ENCODE measurements around the gene AUH. TPM values are rescaled to one million over a fixed set of nuclear protein-coding genes. Genes with fewer than 3 reads are reported as not detected.

The AUH gene
- total and polyA plus RNA-seq, 9 of the 15 experiments (the other 6 are each of a cell fraction or from before 2014, with no cell fraction given), result 3.4 to 29.0 (median 10.1) TPM

DNA sequence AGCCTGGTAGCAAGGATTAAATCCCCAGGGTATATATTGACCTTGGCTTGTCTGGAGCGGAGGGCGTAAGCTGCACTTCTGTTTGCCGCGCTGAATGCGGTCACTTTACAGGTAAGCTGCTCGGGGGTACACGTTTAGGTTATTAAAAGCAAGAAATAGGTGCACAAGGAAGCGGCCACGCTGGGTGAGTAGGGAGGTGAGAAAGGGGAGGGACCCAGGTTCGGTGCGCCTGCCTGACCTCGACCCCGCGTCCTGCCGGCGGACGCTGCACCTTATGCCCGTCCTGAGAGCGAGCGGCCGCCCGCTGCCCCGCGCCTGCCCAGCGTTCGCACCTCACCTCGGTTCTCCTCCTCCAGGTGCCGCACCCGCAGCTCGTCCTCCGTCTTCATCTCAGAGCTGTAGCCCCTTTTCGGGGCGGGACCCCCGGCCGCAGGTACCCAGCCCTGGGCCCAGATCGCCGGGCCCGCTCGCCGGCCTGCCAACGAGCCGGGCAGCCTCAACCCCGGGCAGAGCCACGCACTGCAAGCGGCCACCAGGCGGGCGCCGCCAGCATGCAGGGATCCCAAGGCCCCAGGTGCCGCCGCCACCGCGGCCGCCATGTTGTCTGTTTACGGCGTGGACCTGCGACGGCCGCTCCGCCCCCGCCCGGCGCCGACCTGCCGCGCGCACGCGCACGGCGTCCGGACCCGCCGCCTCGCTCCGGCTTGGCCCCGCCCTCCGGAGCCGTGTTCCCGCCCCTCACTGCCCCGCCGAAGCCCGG is at the start of gene AUH (continued):
- TF ChIP-seq ZNF75A (CRISPR knock-in tag; IDR thresholded peaks at IDR 0.05) (no peak), NFATC3 (IDR thresholded peaks at IDR 0.05) (no peak), RBM34 (IDR thresholded peaks at IDR 0.05; ENCODE audit: borderline replicate concordance, insufficient read depth, low read length) (no peak), MXI1 (IDR thresholded peaks at IDR 0.05; ENCODE audit: low read depth, low read length) (peak; percentile 50; the same call in 1 of the 2 replicates), NR4A1 (CRISPR knock-in tag; IDR thresholded peaks at IDR 0.05) (no peak), NR4A1 (tag; IDR thresholded peaks at IDR 0.05) (no peak), SIN3A (IDR thresholded peaks at IDR 0.05; ENCODE audit: borderline replicate concordance in 2 of 2, control insufficient read depth in 1 of 2, low read depth in 2 of 2, low read length in 2 of 2) (peak in 1 of 2 experiments; percentile 58; a peak in 2 of 4 replicates), SETDB1 (IDR thresholded peaks at IDR 0.05; ENCODE audit: low read length) (no peak), TCF3 (CRISPR knock-in tag; IDR thresholded peaks at IDR 0.05) (no peak), PCBP1 (IDR thresholded peaks at IDR 0.05; ENCODE audit: low read depth, low read length, poor library complexity, severe bottlenecking) (peak; percentile 45), ZBTB8A (IDR thresholded peaks at IDR 0.05; ENCODE audit: partially characterized antibody) (no peak), ERF (CRISPR knock-in tag; IDR thresholded peaks at IDR 0.05) (peak; percentile 54; the same call in 1 of the 2 replicates), PURB (CRISPR knock-in tag; IDR thresholded peaks at IDR 0.05; ENCODE audit: low read depth) (no peak), SRSF3 (IDR thresholded peaks at IDR 0.05; ENCODE audit: insufficient read depth, low read length) (peak; percentile 77; the same call in 1 of the 2 replicates), POU5F1 (IDR thresholded peaks at IDR 0.05; ENCODE audit: borderline replicate concordance, low read depth, low read length, partially characterized antibody) (no peak), ZNF561 (CRISPR knock-in tag; conservative IDR thresholded peaks at IDR 0.05) (no peak), HNRNPH1 (optimal IDR thresholded peaks at IDR 0.05; ENCODE audit: low read depth, low read length) (no peak), TAF9B (IDR thresholded peaks at IDR 0.05; ENCODE audit: partially characterized antibody) (no peak), ZFPM2 (CRISPR knock-in tag; IDR thresholded peaks at IDR 0.05) (no peak), EGR1 (conservative IDR thresholded peaks at IDR 0.05) (peak; percentile 36)
- TF ChIP-seq, protein P1, sequence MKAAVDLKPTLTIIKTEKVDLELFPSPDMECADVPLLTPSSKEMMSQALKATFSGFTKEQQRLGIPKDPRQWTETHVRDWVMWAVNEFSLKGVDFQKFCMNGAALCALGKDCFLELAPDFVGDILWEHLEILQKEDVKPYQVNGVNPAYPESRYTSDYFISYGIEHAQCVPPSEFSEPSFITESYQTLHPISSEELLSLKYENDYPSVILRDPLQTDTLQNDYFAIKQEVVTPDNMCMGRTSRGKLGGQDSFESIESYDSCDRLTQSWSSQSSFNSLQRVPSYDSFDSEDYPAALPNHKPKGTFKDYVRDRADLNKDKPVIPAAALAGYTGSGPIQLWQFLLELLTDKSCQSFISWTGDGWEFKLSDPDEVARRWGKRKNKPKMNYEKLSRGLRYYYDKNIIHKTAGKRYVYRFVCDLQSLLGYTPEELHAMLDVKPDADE (conservative IDR thresholded peaks at IDR 0.05; ENCODE audit: control insufficient read depth, low read depth, low read length), result 0 out of 2 replicates have a peak, but pooled peaks have one; percentile 38
- TF ChIP-seq, protein P2, sequence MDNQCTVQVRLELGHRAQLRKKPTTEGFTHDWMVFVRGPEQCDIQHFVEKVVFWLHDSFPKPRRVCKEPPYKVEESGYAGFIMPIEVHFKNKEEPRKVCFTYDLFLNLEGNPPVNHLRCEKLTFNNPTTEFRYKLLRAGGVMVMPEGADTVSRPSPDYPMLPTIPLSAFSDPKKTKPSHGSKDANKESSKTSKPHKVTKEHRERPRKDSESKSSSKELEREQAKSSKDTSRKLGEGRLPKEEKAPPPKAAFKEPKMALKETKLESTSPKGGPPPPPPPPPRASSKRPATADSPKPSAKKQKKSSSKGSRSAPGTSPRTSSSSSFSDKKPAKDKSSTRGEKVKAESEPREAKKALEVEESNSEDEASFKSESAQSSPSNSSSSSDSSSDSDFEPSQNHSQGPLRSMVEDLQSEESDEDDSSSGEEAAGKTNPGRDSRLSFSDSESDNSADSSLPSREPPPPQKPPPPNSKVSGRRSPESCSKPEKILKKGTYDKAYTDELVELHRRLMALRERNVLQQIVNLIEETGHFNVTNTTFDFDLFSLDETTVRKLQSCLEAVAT (IDR thresholded peaks at IDR 0.05), result 0 out of 4 replicates have a peak, but pooled peaks of 1 of the 2 experiments have one; percentile 25
- TF ChIP-seq, protein P3, sequence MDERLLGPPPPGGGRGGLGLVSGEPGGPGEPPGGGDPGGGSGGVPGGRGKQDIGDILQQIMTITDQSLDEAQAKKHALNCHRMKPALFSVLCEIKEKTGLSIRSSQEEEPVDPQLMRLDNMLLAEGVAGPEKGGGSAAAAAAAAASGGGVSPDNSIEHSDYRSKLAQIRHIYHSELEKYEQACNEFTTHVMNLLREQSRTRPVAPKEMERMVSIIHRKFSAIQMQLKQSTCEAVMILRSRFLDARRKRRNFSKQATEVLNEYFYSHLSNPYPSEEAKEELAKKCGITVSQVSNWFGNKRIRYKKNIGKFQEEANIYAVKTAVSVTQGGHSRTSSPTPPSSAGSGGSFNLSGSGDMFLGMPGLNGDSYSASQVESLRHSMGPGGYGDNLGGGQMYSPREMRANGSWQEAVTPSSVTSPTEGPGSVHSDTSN (CRISPR knock-in tag; IDR thresholded peaks at IDR 0.05; ENCODE audit: low read depth), result no peak
- TF ChIP-seq, protein P3 (tag; conservative IDR thresholded peaks at IDR 0.05; ENCODE audit: low read depth), result no peak

Measured in K562 (cell line).